HG02642 (cell line): ENCODE data around the gene HDDC3.

Experiments used
- ATAC-seq: cut with Tn5 transposase; IDR thresholded peaks from one replicate; pipeline ENCODE4 v1.9.1; 2021; ENCODE audit warnings: mild to moderate bottlenecking; ENCODE audit not compliant: unreplicated experiment, poor library complexity

HDDC3 gene

DNA sequence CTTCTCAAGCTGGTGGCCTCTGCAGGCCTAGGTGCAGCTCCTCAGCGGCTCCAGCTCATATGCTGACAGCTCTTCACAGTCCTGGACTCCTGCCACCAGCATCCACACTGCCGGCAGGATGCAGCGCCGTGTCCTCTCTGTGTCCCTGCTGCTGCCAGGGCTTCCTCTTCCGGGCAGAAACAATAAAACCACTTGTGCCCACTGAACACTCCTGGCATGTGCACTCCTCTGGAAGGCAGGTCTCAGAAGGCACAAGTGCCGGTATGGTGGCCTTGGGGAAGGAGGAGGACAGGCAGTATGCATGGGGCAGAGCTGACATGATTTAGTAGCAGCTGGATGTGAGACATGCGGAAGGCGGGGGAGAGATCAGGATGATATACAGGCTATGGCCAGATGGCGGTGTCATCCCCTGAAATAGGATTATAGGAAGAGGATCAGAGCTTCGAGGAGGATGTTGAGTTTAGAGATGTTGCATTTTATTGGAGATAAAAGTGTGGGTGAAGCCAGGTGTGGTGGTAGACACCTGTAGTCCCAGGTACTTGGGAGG, 36.7 kb downstream of the HDDC3 start:
- no peak for ATAC-seq

DNA sequence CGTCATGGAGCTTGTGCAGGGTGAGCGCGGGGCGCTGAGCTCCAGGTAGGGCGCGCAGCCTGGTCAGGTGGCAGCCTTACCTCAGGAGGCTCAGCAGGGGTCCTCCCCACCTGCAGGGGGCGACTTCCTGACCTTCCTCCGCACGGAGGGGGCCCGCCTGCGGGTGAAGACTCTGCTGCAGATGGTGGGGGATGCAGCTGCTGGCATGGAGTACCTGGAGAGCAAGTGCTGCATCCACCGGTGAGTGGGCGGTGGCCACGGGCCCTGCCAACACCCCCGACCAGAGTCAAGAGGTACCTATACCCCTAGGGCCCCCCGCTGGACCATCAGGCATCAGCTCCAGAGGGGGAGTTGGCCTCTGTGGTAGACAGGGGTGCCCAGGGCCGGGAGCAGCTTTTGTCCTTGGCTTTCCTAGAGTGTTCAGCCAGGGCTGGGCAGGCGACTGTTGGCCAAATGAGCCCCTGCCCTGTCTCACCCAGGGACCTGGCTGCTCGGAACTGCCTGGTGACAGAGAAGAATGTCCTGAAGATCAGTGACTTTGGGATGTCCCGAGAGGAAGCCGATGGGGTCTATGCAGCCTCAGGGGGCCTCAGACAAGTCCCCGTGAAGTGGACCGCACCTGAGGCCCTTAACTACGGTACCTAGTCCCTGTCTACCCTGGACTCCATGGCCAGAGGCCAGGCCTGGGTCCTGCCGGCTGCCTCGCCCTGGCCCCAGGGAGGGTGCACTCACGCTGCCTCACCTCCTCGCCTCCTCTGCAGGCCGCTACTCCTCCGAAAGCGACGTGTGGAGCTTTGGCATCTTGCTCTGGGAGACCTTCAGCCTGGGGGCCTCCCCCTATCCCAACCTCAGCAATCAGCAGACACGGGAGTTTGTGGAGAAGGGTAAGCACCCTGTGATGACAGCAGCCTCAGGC, 38.9 kb downstream of the HDDC3 start:
- no peak for ATAC-seq

DNA sequence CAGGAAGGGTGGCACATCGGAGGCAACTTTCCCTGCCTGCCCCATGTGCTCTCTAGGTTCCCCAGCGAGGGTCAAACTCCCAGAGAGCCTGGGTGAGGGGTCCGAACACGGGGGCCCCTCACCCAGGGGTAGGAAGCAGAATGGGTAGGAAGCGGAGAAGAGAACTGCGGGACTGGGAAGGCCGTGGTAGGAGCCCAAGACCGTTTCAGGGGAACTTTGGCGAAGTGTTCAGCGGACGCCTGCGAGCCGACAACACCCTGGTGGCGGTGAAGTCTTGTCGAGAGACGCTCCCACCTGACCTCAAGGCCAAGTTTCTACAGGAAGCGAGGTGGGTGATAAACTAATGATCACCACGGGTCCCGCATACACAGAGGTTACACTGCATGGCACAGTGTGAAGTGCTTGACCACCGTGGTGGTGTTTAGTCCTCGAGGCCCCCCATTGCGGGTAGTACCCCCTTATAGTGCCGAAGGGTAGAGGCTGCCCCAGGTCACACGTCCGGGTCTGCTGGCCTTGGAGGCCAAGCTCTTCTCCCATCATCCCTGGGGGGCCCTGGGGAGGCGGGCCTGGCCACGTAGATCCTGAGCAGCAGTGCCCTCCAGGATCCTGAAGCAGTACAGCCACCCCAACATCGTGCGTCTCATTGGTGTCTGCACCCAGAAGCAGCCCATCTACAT, 39.7 kb downstream of the HDDC3 start:
- no peak for ATAC-seq

DNA sequence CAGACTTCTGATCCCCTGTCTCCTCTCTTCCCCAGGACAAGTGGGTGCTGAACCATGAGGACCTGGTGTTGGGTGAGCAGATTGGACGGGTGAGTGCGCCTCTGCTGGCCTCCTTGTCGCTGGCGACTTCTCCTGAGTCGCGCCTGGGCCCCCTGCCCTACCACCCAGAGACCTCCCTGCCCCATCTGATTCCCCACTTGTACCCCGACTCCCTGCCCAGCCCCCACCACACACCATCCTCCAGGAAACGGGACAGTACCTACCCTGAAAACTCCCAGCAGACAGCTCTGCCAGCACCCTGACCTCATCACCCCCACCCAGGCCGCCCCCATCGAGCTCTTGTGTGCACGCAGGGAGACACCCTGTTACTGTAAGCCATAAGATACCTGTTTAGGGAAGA, 40.3 kb downstream of the HDDC3 start:
- ATAC-seq = no peak

DNA sequence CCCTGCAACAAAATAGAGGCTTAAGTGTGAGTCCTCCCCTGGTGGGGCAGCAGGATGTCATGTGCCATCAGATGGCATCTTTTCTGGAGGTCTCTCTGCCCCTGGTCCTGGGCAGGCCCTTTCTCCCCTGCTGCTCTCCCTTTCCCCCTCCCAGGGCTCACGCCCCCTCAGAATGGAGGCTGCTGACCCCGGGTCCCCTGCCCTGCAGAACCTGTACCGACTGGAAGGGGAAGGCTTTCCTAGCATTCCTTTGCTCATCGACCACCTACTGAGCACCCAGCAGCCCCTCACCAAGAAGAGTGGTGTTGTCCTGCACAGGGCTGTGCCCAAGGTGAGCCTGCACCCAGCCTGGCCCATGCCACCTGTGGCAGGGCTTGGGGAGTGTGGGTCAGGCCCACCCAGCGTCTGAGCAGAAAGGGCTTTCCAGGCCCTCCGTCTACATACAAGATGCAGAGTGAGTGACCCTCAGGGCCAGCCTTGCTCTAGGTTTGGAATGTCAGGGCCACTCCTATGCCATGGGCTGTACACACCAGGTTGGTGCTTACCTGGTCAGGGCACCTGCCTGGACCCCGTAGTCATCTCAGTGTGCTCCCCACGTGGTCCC, 40.9 kb downstream of the HDDC3 start:
- no peak for ATAC-seq

DNA sequence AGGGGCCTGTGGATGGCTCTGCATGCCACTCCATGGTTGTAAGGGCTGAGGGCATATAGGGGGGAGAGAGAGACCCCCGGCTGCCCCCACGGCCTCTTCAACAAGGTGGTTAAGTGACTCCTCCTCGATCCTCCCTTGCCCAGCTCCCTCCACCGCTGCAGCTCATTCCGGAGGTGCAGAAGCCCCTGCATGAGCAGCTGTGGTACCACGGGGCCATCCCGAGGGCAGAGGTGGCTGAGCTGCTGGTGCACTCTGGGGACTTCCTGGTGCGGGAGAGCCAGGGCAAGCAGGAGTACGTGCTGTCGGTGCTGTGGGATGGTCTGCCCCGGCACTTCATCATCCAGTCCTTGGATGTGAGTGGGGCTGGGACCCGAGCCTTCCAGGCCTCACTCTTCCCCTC, 41.5 kb downstream of the HDDC3 start:
- no peak for ATAC-seq

DNA sequence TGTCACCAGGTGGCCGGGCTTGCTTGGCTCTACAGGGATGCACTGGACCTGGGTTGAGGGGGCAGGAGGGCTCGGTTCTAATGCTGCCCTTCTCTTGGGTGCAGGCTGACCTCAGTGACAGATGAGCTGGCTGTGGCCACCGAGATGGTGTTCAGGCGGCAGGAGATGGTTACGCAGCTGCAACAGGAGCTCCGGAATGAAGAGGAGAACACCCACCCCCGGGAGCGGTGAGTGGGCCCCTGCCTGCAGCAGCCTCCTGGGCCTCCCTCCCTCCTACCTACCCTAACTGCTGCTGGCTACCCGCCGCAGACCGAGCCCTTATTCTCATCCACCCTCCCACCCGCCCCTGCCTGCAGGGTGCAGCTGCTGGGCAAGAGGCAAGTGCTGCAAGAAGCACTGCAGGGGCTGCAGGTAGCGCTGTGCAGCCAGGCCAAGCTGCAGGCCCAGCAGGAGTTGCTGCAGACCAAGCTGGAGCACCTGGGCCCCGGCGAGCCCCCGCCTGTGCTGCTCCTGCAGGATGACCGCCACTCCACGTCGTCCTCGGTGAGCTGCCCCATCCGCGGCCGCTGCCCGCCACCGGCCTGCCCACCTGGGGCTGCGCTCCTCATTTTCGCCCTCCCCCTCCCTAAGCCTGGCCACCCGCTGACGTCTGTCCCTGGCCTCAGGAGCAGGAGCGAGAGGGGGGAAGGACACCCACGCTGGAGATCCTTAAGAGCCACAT, 42.5 kb downstream of the HDDC3 start:
- no peak for ATAC-seq

DNA sequence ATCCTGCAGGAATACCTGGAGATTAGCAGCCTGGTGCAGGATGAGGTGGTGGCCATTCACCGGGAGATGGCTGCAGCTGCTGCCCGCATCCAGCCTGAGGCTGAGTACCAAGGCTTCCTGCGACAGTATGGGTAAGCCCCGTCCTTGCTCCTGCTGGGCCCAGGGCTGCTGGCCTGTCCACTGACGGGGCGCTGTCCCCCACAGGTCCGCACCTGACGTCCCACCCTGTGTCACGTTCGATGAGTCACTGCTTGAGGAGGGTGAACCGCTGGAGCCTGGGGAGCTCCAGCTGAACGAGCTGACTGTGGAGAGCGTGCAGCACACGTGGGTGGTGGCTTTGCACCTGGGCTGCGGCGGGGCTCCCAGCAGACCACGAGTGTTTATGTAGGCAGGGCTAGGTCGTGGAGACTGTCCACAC, 43.0 kb downstream of the HDDC3 start:
- ATAC-seq = no peak

DNA sequence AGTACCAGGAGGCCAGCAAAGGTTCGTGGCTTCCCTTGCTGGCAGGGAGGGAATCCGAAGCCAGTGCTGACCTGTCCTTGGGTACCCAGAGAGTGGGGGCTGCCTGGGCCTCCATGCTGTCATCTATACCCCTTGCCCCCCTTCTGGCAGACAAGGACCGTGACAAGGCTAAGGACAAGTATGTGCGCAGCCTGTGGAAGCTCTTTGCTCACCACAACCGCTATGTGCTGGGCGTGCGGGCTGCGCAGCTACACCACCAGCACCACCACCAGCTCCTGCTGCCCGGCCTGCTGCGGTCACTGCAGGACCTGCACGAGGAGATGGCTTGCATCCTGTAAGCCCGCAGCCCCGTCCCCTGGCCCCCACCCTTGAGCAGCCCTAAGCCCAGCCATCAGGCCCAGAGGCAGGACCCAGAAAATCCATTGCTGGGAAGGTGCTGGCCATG, 45.3 kb downstream of the HDDC3 start:
- no peak for ATAC-seq

DNA sequence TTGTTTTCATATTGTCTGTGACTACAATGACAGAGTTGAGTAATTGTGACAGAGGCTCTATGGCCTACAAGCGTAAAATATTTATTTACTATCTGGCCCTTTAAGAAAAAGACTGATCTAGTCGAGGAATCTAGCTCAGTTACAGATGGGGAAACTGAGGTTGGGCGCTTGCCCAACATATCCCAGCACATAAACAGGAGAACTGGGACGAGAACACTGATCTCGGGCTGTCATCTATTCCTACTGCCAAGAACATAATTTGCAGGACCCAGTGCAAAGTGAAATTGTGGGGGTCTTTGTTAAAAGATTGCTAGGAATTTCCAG, 46.1 kb downstream of the HDDC3 start:
- no peak for ATAC-seq

DNA sequence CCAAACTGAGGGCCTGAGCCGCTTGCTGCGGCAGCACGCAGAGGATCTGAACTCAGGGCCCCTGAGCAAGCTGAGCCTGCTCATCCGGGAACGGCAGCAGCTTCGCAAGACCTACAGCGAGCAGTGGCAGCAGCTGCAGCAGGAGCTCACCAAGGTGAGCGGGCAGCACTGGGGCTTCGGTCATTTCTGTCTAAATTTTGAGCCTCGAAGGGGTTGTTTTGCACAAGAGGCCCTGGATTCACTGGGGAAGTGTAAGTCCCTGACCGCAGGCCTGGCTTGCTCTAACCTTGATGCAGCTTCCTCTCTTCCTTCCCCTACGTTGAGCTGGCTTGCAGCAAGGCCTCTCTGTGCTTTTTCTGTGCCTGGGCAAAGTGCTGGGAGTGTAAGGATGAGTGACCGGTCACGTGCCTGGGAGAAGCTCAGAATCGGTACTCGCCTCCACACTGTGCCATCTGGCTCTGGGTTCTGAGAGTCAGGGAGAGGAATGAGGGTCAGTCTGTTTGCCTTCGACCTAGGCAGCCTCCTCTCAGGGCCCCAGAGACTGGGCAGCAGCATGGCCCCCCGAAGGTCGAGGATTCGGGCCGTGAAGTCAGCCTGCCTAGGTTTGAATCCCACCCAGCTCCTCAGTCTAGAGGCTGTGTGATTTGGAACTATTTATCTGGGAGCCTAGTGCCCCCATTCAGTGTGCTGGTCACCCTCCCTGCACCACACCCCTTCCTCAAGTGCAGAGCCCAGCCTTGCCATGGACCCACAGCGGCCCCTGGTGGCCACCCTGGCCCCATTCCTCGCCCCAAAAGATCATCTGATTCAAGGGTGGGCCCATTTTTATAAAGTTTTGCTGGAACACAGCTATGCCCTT, 46.7 kb downstream of the HDDC3 start:
- no peak for ATAC-seq

DNA sequence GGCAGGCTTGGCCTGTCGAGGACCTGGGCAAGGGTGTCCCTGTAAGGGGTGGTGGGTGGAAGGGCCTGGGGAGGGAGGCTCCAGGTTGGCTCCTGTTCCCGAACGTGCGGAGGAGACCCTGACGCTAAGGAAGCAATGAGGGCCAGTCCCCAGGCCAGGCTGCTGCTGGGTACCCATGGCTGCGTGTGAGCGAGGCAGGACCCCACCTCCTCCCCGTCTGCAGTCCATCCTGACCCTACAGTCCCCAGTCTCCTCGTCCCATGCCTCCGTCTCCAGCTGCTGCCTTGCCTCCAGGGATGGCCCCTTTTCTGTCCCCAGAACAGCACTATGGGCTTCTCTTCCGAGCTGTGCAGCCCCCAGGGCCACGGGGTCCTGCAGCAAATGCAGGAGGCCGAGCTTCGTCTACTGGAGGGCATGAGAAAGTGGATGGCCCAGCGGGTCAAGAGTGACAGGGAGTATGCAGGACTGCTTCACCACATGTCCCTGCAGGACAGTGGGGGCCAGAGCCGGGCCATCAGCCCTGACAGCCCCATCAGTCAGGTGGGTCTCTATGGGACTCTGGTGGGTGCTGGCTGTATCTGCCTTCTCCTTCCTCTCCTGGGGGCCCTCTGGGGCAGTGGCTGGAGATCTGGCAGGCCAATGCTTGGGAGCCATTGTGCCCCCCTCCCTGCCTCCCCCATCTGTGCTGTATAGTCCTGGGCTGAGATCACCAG, 47.5 kb downstream of the HDDC3 start:
- no peak for ATAC-seq

DNA sequence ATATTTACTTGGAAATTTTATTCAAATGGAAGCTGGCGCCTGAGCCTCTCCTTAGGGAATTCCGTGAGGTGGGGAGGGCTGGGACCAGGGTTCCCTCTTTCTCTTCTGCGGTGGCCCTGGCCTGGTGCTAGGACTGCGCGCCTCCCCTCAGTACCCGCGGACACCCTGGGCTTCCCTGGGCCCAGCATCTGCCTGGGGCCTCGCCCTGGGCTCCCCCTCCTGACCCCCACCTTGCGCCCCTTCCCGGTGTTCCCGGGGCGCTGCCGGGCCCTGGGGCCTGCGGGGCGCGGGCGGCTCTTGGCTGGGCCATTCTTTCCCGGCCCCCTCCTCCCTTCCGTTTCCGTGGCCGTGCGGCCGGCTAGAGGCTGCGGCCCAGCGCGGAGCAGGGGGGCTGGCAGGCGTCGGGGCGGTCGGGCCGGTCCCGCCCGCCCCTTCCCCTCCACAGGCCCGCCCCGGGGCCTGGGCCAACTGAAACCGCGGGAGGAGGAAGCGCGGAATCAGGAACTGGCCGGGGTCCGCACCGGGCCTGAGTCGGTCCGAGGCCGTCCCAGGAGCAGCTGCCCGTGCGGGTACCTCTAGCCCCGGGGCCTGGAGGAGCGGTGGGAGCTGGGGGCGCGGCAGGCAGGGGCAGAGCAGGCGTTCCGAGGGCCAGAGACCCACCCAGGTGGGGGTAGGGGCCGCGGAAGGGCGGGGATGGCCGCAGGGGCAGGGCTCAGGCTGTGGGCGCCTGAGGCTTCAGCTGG, 48.2 kb downstream of the HDDC3 start, which contains the start of gene FES:
Gene FES (plus strand): TSS at position 529 of the 743 bp plus-strand sequence. CDS start 542 bp downstream, outside the sequence.
- no peak for ATAC-seq

DNA sequence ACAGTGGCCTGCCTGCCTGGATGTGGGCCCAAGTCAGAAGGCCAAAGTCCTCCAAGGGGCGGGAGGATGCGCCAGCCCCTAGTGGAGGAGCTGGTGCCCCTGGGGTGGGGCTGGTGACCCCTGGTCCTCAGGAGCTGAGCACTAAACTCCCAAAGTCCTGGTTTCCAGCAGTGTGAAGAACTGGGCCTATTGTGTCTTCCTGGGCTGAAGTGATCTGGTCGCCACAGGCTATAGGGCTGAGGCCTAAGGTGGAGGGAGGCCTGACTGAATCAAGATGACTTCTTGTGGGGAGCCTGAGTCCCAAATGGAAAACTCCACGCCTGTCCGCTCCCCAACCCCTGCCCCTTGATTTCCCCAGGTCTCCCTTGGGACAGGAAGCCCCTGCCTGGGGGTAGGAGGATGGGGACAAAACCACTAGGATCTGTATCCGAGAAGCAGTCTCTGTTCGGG, 48.8 kb downstream of the HDDC3 start:
- no peak for ATAC-seq

DNA sequence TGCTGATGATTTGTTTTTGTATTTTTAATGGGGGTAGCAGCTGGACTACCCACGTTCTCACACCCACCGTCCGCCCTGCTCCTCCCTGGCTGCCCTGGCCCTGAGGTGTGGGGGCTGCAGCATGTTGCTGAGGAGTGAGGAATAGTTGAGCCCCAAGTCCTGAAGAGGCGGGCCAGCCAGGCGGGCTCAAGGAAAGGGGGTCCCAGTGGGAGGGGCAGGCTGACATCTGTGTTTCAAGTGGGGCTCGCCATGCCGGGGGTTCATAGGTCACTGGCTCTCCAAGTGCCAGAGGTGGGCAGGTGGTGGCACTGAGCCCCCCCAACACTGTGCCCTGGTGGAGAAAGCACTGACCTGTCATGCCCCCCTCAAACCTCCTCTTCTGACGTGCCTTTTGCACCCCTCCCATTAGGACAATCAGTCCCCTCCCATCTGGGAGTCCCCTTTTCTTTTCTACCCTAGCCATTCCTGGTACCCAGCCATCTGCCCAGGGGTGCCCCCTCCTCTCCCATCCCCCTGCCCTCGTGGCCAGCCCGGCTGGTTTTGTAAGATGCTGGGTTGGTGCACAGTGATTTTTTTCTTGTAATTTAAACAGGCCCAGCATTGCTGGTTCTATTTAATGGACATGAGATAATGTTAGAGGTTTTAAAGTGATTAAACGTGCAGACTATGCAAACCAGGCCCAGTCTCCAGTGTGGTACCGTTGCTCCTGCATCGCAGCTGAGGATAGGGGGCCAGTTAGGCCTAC, 49.4 kb downstream of the HDDC3 start:
- ATAC-seq = no peak

DNA sequence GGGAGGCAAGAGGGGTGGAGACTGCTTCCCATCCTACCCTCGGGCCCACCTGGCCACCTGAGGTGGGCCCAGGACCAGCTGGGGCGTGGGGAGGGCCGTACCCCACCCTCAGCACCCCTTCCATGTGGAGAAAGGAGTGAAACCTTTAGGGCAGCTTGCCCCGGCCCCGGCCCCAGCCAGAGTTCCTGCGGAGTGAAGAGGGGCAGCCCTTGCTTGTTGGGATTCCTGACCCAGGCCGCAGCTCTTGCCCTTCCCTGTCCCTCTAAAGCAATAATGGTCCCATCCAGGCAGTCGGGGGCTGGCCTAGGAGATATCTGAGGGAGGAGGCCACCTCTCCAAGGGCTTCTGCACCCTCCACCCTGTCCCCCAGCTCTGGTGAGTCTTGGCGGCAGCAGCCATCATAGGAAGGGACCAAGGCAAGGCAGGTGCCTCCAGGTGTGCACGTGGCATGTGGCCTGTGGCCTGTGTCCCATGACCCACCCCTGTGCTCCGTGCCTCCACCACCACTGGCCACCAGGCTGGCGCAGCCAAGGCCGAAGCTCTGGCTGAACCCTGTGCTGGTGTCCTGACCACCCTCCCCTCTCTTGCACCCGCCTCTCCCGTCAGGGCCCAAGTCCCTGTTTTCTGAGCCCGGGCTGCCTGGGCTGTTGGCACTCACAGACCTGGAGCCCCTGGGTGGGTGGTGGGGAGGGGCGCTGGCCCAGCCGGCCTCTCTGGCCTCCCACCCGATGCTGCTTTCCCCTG, 50.2 kb downstream of the HDDC3 start:
- no peak for ATAC-seq
